A204.1 (cell line): ENCODE results near the gene TGDS.
"Not testable (repeated sequence)": the region's sequence is repeated elsewhere in the genome, so short reads cannot be mapped to it uniquely, and the experiment has no call there.

ENCODE experiments used
- FAIRE-seq: peaks from 2 replicates; lab custom pipeline; 2012; peaks lifted over from hg19 to GRCh38; lab: Jason Lieb, UNC

Gene TGDS

DNA sequence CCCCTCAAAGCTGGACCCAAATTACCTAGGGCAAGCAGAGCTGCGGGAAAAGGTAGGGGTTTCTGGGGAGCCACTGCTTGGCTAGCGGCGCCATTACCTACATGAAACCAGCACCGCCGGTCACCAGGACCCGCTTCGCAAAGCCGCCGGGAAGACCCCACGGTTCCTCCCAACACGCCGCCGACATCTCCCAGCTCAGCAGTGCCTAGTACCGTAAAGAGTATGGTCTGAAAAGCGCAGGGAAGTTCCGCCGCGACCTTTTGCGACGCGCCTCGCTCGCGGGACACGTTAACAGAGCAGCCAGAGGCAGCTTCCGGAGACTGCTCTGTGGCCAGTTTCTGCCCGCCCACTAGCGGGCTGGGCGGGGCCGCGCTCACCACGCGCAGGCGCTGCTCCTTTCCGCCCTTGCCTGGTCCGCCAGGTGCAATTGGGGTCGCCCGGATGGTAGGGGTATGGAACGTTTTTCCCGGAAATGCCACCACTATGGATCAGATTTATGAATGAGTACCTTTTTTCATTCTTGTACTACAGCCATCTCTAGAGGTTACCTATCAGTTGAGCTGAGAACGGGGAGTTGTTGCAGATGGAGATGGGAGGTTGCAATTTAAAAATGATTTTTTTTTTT lies at the start of gene TGDS:
TSS of gene TGDS (minus strand) at position 203 of the 625 bp plus-strand sequence. CDS start at position 187, 16 bp downstream.
- peak; percentile 35 for FAIRE-seq

GRCh38 chr13:94641409-94641941 lies 45.5 kb upstream of the TGDS start:
- FAIRE-seq, result no peak

DNA sequence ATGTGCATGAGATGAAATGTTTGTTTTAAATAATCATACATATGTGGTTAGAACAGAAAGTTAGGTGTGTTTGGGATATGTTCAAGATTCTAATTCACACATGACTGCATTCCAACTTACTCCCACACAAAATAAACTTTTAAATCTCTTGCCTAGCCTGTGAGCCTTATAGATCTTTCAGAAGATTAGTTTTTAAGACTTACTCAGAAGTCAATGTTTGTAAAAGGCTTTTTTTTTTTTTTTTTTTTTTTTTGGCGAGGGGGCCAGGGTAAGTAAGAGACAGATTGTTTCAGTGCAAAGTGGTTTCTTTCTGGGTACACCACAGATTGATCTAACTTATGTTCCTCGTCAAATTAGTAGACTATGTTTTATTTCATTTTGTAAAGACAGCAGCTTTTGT lies 44.8 kb upstream of the TGDS start:
- no peak for FAIRE-seq

DNA sequence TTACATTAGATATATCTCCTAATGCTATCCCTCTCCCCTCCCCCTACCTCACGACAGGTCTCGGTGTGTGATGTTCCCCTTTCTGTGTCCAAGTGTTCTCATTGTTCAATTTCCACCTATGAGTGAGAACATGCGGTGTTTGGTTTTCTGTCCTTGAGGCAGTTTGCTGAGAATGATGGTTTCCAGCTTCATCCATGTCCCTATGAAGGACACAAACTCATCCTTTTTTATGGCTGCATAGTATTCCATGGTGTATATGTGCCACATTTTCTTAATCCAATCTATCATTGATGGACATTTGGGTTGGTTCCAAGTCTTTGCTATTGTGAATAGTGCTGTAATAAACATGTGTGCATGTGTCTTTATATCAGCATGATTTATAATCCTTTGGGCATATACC lies 41.7 kb upstream of the TGDS start:
- not testable (repeated sequence) for FAIRE-seq

- FAIRE-seq, result no peak
Observed at GRCh38 chr13:94636942-94637578, 41.1 kb upstream of the TGDS start.

DNA sequence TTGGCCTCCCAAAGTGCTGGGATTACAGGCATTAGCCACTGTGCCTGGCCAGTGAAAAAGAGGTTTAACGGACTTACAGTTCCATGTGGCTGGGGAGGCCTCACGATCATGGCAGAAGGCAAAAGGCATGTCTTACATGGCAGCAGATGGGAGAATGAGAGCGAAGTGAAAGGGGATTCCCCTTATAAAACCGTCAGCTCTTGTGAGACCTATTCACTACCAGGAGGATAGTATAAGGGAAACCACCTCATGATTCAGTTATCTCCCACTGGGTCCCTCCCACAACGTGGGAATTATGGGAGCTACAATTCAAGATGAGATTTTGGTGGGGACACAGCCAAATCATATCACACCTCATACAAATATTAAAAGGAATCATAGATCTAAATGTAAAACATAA lies 40.1 kb upstream of the TGDS start:
- FAIRE-seq, result not testable (repeated sequence)

DNA sequence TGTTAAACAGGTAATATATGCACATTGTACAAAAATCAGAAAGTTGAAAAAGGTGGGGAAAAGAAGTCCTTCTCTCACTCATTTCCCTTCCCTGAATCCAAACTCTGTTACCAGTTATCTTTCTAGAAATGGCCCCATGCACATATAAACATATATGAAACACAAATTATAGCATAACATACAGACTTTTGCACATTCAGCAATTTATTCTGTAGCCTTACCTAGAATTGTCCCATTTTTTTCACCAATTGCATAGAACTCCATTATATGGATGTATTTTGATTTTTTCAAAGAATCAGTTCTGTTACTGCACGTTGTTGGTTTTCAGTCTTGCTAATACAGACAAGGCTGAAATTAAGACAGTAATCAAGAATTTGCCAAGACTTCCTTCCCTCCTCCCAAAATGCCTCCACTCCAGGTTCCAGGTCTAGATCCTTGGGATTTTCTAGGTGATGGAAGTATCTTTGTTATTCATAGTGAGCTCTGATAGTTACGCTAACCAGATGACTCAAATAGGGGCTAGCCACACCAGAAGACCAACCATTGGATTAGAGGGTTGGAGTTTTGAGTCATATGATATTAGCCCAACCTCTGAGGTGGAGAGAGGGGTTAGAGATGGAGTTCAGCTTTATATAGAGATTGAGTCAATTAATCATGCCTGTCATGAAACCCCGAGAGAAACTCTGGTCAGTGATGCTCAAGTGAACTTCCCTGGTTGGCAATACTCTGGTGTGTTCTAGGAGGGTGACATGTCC lies 36.5 kb upstream of the TGDS start:
- no peak for FAIRE-seq

- no peak for FAIRE-seq
Observed at GRCh38 chr13:94630858-94631257, 34.9 kb upstream of the TGDS start.

GRCh38 chr13:94623316-94623715 lies 27.4 kb upstream of the TGDS start:
- FAIRE-seq, result no peak

DNA sequence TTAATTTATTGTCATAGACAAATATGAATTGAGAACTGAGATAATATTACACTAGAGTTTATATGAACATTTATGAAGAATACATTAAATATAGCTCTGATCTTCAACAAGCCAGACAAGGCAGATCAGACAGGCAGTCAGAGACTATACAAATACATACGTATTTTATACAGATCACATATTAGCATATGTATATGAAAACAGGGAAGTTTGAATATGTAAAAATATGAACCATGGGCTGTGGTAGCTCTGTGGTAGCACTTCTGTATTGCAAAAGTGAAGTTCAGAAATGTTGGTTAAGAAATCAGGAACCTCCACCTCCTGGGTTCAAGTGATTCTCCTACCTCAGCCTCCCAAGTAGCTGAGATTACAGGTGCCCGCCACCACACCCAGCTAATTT lies 26.4 kb upstream of the TGDS start:
- peak; percentile 25 for FAIRE-seq

DNA sequence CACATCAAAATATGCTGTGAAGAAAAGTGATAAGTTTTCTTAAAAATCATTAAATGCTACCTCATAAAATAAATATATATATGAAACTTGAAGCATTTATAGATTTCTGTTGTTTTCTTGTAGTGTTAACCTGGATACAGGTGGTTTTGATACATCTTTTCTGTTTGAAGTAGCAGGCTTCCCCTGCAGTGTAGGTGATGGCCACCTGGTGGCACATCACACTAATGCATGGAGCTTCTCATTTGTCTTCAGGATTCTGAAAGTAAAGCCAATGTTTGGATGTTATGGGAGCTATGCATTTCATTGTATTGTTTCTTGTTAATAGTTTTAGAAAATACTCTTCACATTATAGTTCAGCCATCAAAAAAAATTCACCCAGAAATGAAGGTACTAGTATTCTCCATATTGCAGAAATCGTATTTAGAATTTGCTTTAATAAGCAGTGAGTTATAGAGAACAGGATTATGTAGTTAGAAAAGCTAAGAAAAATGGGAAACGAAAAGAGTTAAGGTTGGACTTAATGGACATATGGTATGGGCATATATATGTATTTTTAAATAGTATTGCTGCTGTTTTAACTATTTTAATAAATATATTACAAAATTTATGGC lies 24.4 kb upstream of the TGDS start:
- peak; percentile 54 for FAIRE-seq

DNA sequence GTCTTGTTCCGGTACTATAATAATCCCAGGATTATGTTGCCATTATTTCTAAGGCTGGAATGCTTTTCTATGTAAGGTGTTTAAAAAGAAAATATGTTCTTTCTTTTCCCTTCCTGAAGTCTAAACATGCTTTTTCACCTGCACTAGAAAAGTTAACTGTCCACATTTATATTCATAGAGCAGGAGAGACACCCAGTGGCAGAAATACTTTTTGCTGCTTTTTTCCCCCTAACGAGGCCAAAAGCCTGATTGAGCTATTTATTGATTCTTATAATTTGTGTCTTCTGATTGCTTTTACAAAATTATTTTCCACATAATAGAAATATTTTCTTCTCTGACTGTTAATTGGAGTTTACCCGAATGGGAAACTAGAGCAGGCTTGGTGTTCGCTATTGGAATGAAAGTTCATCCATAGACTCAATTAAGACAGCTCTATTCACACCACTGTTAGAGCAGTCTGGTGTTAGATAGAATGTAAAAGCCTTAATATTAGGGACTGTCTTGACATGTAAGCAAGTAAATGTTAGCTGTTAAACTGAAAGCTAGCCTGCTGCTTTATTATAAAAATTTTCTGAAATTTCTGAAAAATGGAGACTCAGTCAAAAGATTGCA lies 21.5 kb upstream of the TGDS start:
- peak; percentile 95 for FAIRE-seq

DNA sequence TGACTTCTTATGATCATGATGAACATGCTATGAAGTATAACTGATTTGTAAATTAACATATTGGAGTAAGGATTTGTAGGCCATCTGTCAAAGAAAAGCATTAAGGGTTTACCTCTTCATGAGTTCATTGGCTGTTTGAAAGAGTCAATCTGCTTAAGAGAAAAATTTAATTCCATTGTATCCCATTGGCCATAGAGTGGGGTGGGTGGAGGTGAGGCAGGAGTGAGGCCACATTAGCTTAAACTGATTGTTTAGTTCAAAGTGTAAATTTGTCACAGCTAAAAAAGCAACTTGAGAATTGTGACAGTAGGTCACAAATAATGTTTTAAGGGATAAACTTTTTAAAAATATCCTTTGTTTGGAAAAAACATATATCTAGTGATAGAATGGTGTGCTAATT lies 17.1 kb upstream of the TGDS start:
- no peak for FAIRE-seq

DNA sequence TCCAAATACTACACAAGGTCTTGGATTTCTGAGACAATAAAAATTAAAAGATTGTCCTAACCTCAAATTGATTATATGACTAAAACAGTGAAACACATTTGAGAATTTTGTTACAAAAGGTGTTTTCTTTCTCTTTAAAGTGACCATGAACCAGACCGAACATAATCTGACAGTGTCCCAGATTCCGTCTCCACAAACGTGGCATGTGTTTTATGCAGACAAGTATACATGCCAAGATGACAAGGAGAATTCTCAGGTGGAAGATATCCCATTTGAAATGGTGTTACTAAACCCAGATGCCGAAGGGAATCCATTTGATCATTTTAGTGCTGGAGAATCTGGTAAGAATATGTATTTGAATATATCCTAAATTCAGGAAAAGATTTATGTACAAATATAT lies 16.1 kb upstream of the TGDS start:
- no peak for FAIRE-seq

DNA sequence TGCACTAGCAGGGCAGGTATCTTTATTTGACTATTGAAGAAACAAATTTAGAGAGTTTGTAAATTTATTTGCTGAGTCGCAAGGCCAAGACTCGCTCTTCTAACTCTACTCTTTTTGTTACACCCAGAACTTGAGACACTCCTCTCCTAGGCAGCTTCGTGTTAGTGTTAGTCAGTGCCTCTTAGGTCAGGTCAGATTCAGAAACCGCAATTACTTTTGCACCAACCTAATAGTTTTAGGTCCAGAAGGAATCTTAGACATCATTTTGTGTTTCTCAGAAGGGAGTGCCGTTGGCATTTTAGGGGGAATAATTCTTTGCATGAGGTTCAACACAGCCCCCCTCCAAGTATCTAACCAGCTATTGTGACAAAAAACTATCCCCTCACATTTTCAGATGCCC lies 14.5 kb upstream of the TGDS start:
- no peak for FAIRE-seq

DNA sequence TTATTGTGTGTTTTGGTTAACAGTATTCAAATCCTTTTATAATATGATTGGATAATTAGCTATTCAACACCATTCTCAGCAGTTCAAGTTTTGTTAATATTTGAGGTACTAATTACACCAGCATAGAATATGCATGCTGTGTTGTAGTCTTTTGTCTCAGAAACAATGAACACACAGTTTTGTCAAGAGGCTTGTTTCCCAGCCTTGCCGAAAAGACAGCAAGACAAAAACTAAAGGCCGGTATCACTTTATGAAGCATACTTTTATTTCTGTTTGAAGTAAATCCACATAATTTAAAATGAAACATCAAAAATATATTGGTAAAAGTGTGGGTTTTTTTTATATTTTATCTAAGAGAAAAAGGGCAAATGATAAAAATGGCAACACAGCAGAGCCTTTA lies 13.2 kb upstream of the TGDS start:
- peak; percentile 27 for FAIRE-seq

DNA sequence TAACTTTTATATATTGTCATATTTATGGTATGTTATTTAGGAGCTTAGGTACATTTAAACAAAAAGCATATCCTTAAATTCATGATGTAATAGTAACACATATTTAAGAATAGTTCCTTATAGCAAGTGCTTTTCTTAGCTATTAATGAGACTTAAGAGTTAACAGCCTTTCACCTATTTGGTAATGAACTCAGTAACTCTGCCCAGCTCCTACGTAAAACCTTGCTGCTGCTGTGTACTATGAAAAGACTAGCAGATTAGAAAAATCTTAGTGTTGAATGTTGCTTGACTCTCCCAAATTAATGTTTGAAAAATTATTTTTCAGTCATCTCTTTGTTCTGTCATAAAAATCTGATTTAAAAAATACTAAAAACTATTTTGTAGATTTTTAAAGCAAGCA lies 12.6 kb upstream of the TGDS start:
- FAIRE-seq, result no peak

DNA sequence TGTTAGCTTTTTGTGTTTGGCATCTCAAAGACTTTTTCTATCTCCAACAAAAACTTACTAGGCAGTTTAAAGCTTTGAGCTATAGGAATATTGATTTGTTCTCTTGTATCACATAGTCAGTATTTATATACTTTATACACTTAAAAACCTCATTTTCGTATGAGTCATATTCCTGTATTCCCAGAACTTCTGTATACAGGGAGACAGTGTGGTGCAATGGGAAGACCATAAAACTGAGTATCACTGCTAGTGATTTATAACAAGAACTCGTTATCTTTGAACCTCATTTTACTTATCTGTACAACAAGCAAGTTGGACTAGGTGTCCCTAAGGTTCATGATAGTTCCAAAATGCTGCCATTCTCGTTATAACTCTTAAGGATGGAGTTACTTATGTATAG lies 12.0 kb upstream of the TGDS start:
- FAIRE-seq, result no peak

DNA sequence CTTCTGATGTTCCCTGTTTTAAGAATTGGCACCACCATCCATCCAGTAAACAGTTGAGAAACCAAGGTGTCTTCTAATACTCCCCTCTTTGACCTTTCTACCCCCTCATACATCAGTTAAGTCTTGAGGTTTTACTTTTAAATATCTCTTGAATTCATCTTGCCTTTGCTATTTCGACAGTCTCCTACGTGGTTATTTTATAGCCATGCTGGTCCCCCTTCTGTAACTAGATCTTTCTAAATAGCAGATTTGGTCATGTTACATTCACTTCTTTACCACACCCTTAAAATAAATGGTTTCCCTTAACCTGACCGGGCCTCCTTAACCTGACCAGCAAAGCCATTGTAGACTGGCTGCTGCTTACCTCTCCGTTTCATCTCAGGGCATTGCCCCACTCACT lies 11.1 kb upstream of the TGDS start:
- no peak for FAIRE-seq

- FAIRE-seq, result no peak
Observed at GRCh38 chr13:94602467-94602866, 6.5 kb upstream of the TGDS start.

DNA sequence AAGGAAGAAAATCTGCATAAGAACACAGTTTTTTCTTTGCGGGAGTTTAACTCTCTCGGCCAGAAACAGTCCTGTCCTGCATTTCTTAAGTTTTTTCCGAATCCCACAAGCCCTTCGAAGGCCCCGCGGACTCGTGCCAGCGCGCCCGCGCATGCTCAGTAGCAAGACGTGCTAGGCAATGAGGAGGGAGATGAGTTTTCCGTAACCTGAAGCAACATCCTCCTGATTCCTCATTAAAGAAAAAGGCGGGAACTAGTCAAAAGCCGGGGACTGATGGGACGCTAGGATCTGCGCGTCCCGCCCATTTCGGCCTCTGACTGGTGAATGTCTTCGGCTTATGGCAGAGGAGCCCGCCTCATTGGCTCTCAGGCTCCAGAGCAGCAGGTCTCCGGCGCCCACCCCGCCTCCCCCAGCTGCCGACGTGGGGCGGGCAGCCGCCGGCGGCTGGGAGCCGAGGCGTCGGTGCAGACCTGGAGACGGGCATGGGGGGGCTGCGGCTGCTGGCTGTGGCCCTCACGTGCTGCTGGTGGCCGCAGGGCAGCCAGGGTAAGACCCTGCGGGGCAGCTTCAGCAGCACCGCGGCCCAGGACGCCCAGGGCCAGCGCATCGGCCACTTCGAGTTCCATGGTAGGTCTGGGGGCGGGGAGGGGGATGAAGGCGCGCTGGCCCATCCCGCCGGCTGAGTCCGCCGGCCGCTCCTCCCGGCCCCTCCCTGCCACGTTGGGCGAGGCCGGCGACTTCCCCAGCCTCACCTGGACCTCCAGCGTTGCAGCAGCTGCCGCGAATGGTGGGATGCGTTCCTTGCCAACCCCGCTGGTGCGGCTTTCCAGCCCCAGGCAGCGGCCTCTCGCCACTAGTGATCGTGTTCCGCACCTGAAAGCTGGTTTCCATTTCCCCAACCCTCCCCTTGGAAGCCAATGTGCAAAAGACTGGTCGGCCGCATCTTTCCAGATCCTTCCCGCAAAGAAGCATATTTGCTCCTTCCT lies 5.8 kb upstream of the TGDS start, which contains the start of gene GPR180:
TSS of gene GPR180 (plus strand) at position 412 of the 986 bp plus-strand sequence. CDS start at position 483, 71 bp downstream.
- peak; percentile 99 for FAIRE-seq
